Stimulated activated naive CD8-positive, alpha-beta T cell treated with anti-CD3 and anti-CD28 coated beads, Interleukin-15, Interleukin-2, amounts not matched to agents 100 ng/mL and 50 ng/mL, for 24 hours (primary cell): Measurements from ENCODE around the gene LIN28B.

Experiments used
- H3K27ac Mint-ChIP-seq: one replicate; pipeline ENCODE4 v1.8.0; 2021; ENCODE audit warnings: mild to moderate bottlenecking, mixed read lengths
- H3K27me3 Mint-ChIP-seq: one replicate; pipeline ENCODE4 v1.8.0; 2021; ENCODE audit warnings: mixed read lengths
- H3K36me3 Mint-ChIP-seq: one replicate; pipeline ENCODE4 v1.8.0; 2021; ENCODE audit warnings: low read depth, mixed read lengths
- H3K4me1 Mint-ChIP-seq: one replicate; pipeline ENCODE4 v1.8.0; 2021; ENCODE audit warnings: low read depth, mixed read lengths
- H3K4me3 Mint-ChIP-seq: one replicate; pipeline ENCODE4 v1.8.0; 2021; ENCODE audit warnings: mild to moderate bottlenecking, mixed read lengths
- H3K9me3 Mint-ChIP-seq: one replicate; pipeline ENCODE4 v1.8.0; 2021; ENCODE audit warnings: mixed read lengths

Gene LIN28B

GRCh38 chr6:105015482-105015881, 58.6 kb downstream of the LIN28B start:
- Mint-ChIP-seq H3K27me3 (peaks cover 24% of the 10 kb centered on the region), H3K36me3 (no peaks in the 10 kb centered on the region), H3K4me1 (no peaks in the 10 kb centered on the region), H3K27ac (no peak overlapping the region), H3K9me3 (no peaks in the 10 kb centered on the region), H3K4me3 (no peak overlapping the region)

GRCh38 chr6:105019285-105019684, 62.4 kb downstream of the LIN28B start:
- Mint-ChIP-seq H3K4me3 (no peak overlapping the region), H3K27ac (no peak overlapping the region), H3K36me3 (no peaks in the 10 kb centered on the region)

GRCh38 chr6:105021399-105021798, 64.5 kb downstream of the LIN28B start:
- Mint-ChIP-seq H3K4me1 (no peaks in the 10 kb centered on the region), H3K36me3 (no peaks in the 10 kb centered on the region), H3K27me3 (peaks cover 34% of the 10 kb centered on the region), H3K9me3 (no peaks in the 10 kb centered on the region), H3K27ac (no peak overlapping the region), H3K4me3 (no peak overlapping the region)

More at GRCh38 chr6:105019285-105019684, 62.4 kb downstream of the LIN28B start:
- Mint-ChIP-seq H3K9me3 (no peaks in the 10 kb centered on the region), H3K4me1 (no peaks in the 10 kb centered on the region), H3K27me3 (peaks cover 39% of the 10 kb centered on the region)

- peaks cover 27% of the 10 kb centered on the region for H3K27me3 Mint-ChIP-seq
These were observed 65.5 kb downstream of the LIN28B start for GRCh38 chr6:105022416-105022815.

GRCh38 chr6:105024803-105025202, 67.9 kb downstream of the LIN28B start:
- no peaks in the 10 kb centered on the region for H3K36me3 Mint-ChIP-seq
- H3K27ac Mint-ChIP-seq = no peak overlapping the region
- H3K27me3 Mint-ChIP-seq = peaks cover 20% of the 10 kb centered on the region
- H3K4me3 Mint-ChIP-seq = no peak overlapping the region
- H3K4me1 Mint-ChIP-seq = no peaks in the 10 kb centered on the region
- no peaks in the 10 kb centered on the region for H3K9me3 Mint-ChIP-seq

More at GRCh38 chr6:105022416-105022815, 65.5 kb downstream of the LIN28B start:
- Mint-ChIP-seq H3K4me1 (no peaks in the 10 kb centered on the region), H3K27ac (no peak overlapping the region), H3K36me3 (no peaks in the 10 kb centered on the region), H3K9me3 (no peaks in the 10 kb centered on the region), H3K4me3 (no peak overlapping the region)

- H3K4me3 Mint-ChIP-seq = no peak overlapping the region
- no peaks in the 10 kb centered on the region for H3K4me1 Mint-ChIP-seq
- H3K27ac Mint-ChIP-seq = no peak overlapping the region
These were observed 72.0 kb downstream of the LIN28B start for GRCh38 chr6:105028898-105029297.

GRCh38 chr6:105029581-105029980, 72.7 kb downstream of the LIN28B start:
- Mint-ChIP-seq H3K27ac (no peak overlapping the region), H3K27me3 (no peaks in the 10 kb centered on the region), H3K9me3 (no peaks in the 10 kb centered on the region), H3K4me1 (no peaks in the 10 kb centered on the region), H3K4me3 (no peak overlapping the region), H3K36me3 (no peaks in the 10 kb centered on the region)

More at GRCh38 chr6:105028898-105029297, 72.0 kb downstream of the LIN28B start:
- no peaks in the 10 kb centered on the region for H3K9me3 Mint-ChIP-seq
- H3K36me3 Mint-ChIP-seq = no peaks in the 10 kb centered on the region
- H3K27me3 Mint-ChIP-seq = no peaks in the 10 kb centered on the region

- Mint-ChIP-seq H3K9me3 (no peaks in the 10 kb centered on the region), H3K4me1 (no peaks in the 10 kb centered on the region), H3K27ac (no peak overlapping the region), H3K36me3 (no peaks in the 10 kb centered on the region), H3K4me3 (no peak overlapping the region), H3K27me3 (peaks cover 17% of the 10 kb centered on the region)
These were observed 77.6 kb downstream of the LIN28B start for GRCh38 chr6:105034470-105034869.

GRCh38 chr6:105035299-105035698, 78.4 kb downstream of the LIN28B start:
- H3K9me3 Mint-ChIP-seq = no peaks in the 10 kb centered on the region
- H3K27me3 Mint-ChIP-seq = peaks cover 17% of the 10 kb centered on the region
- H3K27ac Mint-ChIP-seq = no peak overlapping the region
- no peak overlapping the region for H3K4me3 Mint-ChIP-seq
- no peaks in the 10 kb centered on the region for H3K36me3 Mint-ChIP-seq
- no peaks in the 10 kb centered on the region for H3K4me1 Mint-ChIP-seq

GRCh38 chr6:105036351-105036750, 79.4 kb downstream of the LIN28B start:
- Mint-ChIP-seq H3K9me3 (no peaks in the 10 kb centered on the region), H3K27me3 (peaks cover 17% of the 10 kb centered on the region), H3K4me1 (no peaks in the 10 kb centered on the region), H3K27ac (no peak overlapping the region), H3K36me3 (no peaks in the 10 kb centered on the region), H3K4me3 (no peak overlapping the region)

GRCh38 chr6:105038259-105038658, 81.4 kb downstream of the LIN28B start:
- H3K27me3 Mint-ChIP-seq = peaks cover 17% of the 10 kb centered on the region
- no peak overlapping the region for H3K27ac Mint-ChIP-seq
- H3K9me3 Mint-ChIP-seq = no peaks in the 10 kb centered on the region
- H3K4me1 Mint-ChIP-seq = no peaks in the 10 kb centered on the region
- no peak overlapping the region for H3K4me3 Mint-ChIP-seq
- H3K36me3 Mint-ChIP-seq = no peaks in the 10 kb centered on the region

- Mint-ChIP-seq H3K27ac (no peak overlapping the region), H3K36me3 (no peaks in the 10 kb centered on the region), H3K9me3 (no peaks in the 10 kb centered on the region), H3K27me3 (peaks cover 10% of the 10 kb centered on the region), H3K4me1 (no peaks in the 10 kb centered on the region), H3K4me3 (no peak overlapping the region)
These were observed 85.0 kb downstream of the LIN28B start for GRCh38 chr6:105041880-105042279.

GRCh38 chr6:105042648-105043047, 85.7 kb downstream of the LIN28B start:
- H3K27me3 Mint-ChIP-seq = peaks cover 10% of the 10 kb centered on the region
- H3K27ac Mint-ChIP-seq = no peak overlapping the region
- no peaks in the 10 kb centered on the region for H3K4me1 Mint-ChIP-seq
- H3K9me3 Mint-ChIP-seq = no peaks in the 10 kb centered on the region
- no peak overlapping the region for H3K4me3 Mint-ChIP-seq
- no peaks in the 10 kb centered on the region for H3K36me3 Mint-ChIP-seq

GRCh38 chr6:105043979-105044378, 87.1 kb downstream of the LIN28B start:
- peaks cover 2% of the 10 kb centered on the region for H3K9me3 Mint-ChIP-seq
- no peak overlapping the region for H3K27ac Mint-ChIP-seq
- H3K4me1 Mint-ChIP-seq = no peaks in the 10 kb centered on the region
- H3K4me3 Mint-ChIP-seq = no peak overlapping the region
- H3K27me3 Mint-ChIP-seq = peaks cover 6% of the 10 kb centered on the region
- H3K36me3 Mint-ChIP-seq = no peaks in the 10 kb centered on the region

- peaks cover 4% of the 10 kb centered on the region for H3K9me3 Mint-ChIP-seq
- no peak overlapping the region for H3K4me3 Mint-ChIP-seq
- peaks cover 12% of the 10 kb centered on the region for H3K27me3 Mint-ChIP-seq
- H3K27ac Mint-ChIP-seq = no peak overlapping the region
- H3K36me3 Mint-ChIP-seq = no peaks in the 10 kb centered on the region
- H3K4me1 Mint-ChIP-seq = no peaks in the 10 kb centered on the region
These were observed 88.6 kb downstream of the LIN28B start for GRCh38 chr6:105045526-105045925.

- Mint-ChIP-seq H3K4me1 (no peaks in the 10 kb centered on the region), H3K27ac (no peak overlapping the region), H3K36me3 (no peaks in the 10 kb centered on the region), H3K4me3 (no peak overlapping the region), H3K9me3 (peaks cover 4% of the 10 kb centered on the region), H3K27me3 (peaks cover 21% of the 10 kb centered on the region)
These were observed 95.1 kb downstream of the LIN28B start for GRCh38 chr6:105051941-105052471.
